GM21515 (cell line): Measurements from ENCODE around the gene P2RY6.

Experiments
- ATAC-seq: cut with Tn5 transposase; IDR thresholded peaks from one replicate; pipeline ENCODE4 v1.9.1; 2021; ENCODE audit not compliant: unreplicated experiment

P2RY6 gene

GRCh38 chr11:73275381-73275750, 3.2 kb downstream of the P2RY6 start:
- no peak for ATAC-seq

DNA sequence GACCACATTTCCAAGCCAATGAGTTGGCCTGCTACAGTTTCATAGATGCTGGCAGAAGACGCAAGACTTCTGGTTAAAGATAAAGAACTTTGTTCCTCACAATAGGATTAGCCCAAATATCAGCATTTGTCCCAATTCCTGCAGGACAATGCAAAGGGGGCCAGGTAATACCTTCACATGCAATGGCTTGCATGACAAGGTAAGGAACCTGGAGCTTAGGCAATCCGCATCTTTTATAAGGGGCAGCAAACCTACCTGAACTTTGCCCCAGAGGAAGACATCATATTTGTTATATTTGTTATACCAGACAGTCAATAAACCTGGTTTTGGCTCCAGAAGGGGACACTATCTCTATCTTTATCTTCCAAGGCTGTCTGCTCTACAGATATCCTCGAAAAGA, 5.3 kb downstream of the P2RY6 start:
- no peak for ATAC-seq

GRCh38 chr11:73280626-73281025, 8.5 kb downstream of the P2RY6 start:
- no peak for ATAC-seq

GRCh38 chr11:73281201-73281741, 9.1 kb downstream of the P2RY6 start:
- no peak for ATAC-seq

- ATAC-seq, result no peak
These were observed 9.9 kb downstream of the P2RY6 start for GRCh38 chr11:73281796-73282660.

DNA sequence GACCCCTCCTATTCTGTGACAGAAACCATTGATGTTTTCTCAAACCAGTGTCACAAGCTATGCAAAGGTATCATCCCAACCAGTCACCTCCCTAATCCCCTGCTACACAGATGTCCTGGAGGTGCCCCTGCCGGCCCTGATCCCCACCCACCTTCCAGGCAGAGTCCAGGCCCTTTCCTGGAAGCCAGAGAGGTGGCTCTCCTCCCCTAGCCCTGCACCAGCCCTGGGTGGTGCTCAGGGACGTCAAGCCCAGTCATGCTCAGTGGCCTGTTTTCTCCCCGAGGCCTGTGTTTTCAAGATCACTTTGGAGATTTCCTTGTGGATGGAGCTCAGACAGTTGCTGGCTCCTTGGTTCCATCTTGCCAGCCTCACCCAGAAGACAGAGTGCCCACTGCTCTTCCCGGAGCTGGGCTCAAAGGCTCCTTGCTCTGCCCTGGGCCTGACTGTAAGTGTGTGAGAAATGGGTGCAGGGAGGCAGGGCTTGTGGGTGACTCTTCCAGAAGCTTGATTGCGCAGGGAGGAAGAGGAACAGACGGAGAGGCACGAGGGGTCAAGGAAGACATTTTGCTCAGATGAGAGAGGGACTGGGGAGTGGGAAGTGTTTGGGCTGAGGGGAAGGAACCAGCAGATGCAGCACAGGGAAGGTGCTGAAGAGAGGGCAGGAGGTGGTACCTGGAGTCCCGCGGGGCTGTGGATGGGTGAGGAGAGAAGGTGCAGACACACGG, 11.3 kb downstream of the P2RY6 start:
- ATAC-seq, result no peak

DNA sequence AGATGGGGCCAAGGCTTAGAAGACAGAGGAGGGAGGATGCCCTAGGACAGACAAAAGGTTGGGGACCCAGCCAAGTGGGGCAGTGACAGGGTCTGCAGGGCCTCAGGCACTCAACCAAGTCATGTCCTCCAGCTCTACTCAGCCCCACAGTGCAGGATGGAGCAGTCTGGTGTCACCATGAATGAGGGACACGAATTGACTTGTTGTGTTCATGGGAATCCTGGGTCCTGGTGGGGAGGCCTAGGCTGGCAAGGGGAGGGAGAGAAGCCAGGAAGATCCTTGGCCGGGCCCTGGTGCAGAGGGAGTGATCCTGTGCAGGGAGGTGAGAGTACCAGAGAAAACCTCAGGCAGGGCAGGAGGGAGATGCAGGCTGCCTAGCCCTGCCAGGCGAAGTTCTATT, 12.0 kb downstream of the P2RY6 start:
- ATAC-seq, result no peak

- no peak for ATAC-seq
These were observed 13.6 kb downstream of the P2RY6 start for GRCh38 chr11:73285721-73286120.

DNA sequence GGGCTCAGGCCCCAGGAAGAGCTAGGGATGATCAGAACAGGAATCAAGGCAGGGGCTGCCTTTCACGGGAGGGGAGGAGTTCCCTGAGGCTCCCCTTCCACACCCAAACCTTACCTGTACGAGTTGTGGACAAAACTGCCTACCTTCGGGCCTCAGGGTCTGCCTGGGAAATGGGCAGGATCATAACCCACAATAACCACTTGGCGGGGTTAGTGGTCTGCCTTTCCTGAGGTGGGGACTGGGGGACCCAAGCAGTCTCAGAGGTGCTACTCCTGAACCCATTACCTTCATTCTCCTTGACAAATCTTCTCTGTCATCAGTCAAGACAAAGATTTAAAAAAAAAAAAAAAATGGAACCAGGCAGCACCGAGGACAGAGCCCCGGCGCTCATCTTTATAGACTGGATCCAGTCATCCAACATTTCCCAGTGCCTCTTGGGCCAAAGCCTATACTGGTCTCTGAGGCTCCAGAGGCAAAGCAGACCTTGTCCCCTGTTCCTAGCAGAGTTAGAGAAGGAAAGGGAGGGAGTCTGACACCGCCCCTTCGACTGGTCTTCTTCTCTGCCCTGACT, 14.2 kb downstream of the P2RY6 start:
- no peak for ATAC-seq

- ATAC-seq, result no peak
These were observed 15.4 kb downstream of the P2RY6 start for GRCh38 chr11:73287400-73288101.

DNA sequence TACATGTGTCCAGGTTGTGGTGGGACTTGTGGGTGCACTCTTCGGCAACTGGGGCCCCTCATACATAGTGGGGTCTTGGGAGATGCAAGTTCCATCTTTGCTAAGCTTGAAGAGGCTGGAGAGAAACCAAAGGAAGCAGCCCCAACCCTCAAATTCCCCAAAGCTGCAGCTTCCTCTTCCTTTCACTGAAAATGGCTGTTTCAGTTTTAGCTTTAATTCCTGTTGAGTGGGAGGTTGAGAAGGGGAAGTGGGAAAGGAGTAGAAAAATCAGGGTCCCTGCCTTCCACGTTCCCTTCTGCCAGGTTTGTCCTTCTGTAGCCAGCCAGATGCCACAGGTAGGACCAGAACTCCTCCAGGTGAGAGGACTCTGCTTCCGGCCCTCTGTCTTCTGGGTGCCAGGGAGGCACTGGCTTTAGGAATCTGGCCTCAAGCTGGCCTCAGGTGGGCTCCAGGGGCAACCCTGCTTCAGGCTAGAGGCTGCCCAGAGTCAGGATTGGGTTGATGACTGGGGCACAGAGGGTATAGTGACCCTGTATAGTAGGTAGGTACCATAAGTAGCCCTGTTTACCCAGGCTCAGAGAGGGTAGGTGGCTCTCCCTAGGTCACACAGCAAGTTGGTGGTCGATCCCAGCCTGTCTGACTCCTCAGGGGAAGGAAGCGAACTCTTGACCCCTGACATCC, 16.2 kb downstream of the P2RY6 start:
- ATAC-seq, result no peak

DNA sequence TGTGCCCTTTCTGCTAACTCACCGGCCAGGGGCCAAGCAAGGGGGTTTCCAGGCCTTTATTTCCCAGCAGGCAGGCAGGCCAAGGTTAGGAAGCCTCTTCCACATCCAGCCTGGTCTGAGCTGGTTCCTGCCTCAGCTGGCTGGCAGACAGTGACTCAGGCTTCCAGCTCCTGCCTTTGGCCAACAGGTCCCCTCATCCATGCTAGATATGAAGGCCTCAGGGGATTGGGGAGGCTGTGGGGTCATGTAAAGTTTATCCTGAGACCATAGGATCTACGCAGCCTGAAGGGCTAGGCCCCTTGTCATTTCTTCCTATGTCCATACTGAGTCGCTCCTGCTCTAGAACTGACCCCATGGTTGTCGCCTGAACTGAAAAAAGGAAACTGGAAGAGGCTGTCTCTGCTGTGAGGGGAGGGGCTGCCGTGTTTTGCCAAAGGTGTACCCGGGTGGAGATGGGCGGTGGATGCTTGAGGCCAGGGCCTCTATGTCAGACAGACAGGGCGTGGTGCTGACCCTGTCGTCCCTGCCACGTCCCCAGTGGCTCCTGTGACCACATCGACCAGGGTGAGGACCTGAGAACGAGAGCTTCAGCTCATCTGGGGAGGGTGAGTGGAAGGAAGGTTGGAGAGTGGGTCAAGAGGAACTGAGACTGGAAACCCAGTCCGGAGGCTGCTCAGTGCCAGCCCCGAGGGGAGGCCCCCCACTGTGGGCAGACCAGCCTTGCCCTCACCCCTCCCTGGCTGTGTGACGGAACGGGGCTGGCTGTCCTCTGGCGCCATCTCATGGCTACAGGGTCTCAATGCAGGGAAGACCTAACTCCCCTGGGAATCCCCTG, 17.0 kb downstream of the P2RY6 start:
- ATAC-seq, result no peak

DNA sequence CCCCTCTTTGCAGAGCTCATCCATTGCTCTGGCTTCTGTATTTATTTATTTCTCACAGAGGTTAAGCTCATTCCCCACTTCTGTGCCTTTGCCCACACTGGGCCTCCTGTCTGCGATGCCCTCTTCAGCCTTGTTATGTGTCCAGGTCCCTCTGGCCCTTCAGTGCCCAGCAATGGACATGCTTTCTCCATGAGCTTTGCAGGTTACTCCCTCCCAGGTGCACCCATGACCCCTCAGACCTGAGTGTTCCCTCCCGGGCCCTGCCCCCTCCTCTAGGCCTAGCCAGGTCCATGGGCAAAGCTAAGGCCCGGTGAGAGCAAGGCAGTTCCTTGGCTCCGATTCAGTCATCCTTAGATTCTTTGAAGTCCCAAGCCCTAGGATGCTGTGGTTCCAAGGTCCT, 18.4 kb downstream of the P2RY6 start:
- ATAC-seq, result no peak

GRCh38 chr11:73291196-73291595, 19.1 kb downstream of the P2RY6 start:
- ATAC-seq, result no peak

- ATAC-seq, result no peak
These were observed 19.8 kb downstream of the P2RY6 start for GRCh38 chr11:73291781-73292524.

GRCh38 chr11:73292525-73292894, 20.4 kb downstream of the P2RY6 start:
- ATAC-seq, result no peak

GRCh38 chr11:73293356-73293936, 21.3 kb downstream of the P2RY6 start:
- no peak for ATAC-seq

- no peak for ATAC-seq
These were observed 22.5 kb downstream of the P2RY6 start for GRCh38 chr11:73294604-73295003.
